Tibial artery (tissue), 4 donors: ENCODE measurements around the gene FOXK1.
A peak's percentile ranks its signal among the peaks of the same experiment; 100 is the strongest.

Source experiments
- DNase-seq, 2 donors: peaks; one replicate each; pipeline ENCODE4 v3.0.0-alpha.2; 2019
- H3K27ac ChIP-seq, 2 donors: fragments of 200-600 bp; sonication (generic) in 1 of 2; 1 replicate in 1 of 2; 2 replicates in 1 of 2; pipeline ENCODE4 v1.5.1; 2018 to 2019; ENCODE audit warnings: mild to moderate bottlenecking in 1 of 2
- H3K27me3 ChIP-seq, 2 donors: fragments of 200-600 bp; sonication (generic) in 1 of 2; one replicate each; pipeline versions ENCODE4 v1.5.1 to v1.6.0; 2016 to 2019
- H3K36me3 ChIP-seq, 3 donors: fragments of 200-600 bp; sonication (generic) in 2 of 3; one replicate each; pipeline ENCODE4 v1.5.1; 2016 to 2019; ENCODE audit warnings: mild to moderate bottlenecking in 2 of 3
- H3K4me1 ChIP-seq, 4 donors: fragments of 200-600 bp; sonication (generic) in 2 of 4; 1 replicate in 3 of 4; 2 replicates in 1 of 4; pipeline ENCODE4 v1.5.1; 2016 to 2019
- H3K4me3 ChIP-seq, 2 donors: fragments of 200-600 bp; sonication (generic) in 1 of 2; 1 replicate in 1 of 2; 2 replicates in 1 of 2; pipeline ENCODE4 v1.5.1; 2018 to 2019; ENCODE audit warnings: mild to moderate bottlenecking in 2 of 2
- H3K9me3 ChIP-seq, 3 donors: fragments of 200-600 bp; sonication (generic) in 1 of 3; one replicate each; pipeline ENCODE4 v1.5.1; 2016 to 2019
- CTCF ChIP-seq, 2 experiments: fragments of 200-600 bp in 1 of 2; fragments of 450-650 bp in 1 of 2; IDR thresholded peaks; one replicate each; pipeline ENCODE4 v1.5.1; 2017 to 2019; ENCODE audit warnings: antibody characterized with exemption in 2 of 2, mild to moderate bottlenecking in 1 of 2, moderate library complexity in 1 of 2
- intact Hi-C: fragments of 100-400 bp; cut with DNase I; formaldehyde crosslinking; loops from one replicate; pipeline ENCODE4 v1.15.0; 2023; ENCODE audit warnings: low total_unique reads

FOXK1 gene

DNA sequence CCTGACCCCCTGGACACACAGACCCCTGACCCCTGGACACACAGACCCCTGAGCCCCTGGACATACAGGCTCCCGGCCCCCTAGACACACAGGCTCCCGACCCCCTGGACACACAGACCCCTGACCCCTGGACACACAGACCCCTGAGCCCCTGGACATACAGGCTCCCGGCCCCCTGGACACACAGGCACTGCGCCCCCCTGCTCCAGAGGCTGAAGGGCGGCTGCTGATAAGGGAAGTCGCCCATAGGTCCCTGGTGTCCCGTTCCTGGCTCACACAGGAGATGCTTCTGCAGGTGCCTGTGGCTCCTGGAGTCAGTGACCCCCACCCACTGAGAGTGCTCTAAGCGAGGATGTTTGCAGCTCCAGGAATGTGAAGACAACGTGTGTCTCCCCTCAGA is 89.6 kb downstream of the FOXK1 start:
- H3K4me1 ChIP-seq: peaks cover 4 to 29% (median 18%) of the 10 kb centered on the region in 4 donors
- no peaks in the 10 kb centered on the region for H3K27me3 ChIP-seq
- DNase-seq: no peak
- intact Hi-C loops: no loop called here
- H3K4me3 ChIP-seq: no peak overlapping the region
- H3K36me3 ChIP-seq: peaks cover 0 to 17% (median 6%) of the 10 kb centered on the region in 3 donors
- no peak for TF ChIP-seq CTCF (IDR thresholded peaks at IDR 0.05)
- no peaks in the 10 kb centered on the region for H3K9me3 ChIP-seq
- peak overlapping the region in 1 of 2 donors; percentile 14 for H3K27ac ChIP-seq

DNA sequence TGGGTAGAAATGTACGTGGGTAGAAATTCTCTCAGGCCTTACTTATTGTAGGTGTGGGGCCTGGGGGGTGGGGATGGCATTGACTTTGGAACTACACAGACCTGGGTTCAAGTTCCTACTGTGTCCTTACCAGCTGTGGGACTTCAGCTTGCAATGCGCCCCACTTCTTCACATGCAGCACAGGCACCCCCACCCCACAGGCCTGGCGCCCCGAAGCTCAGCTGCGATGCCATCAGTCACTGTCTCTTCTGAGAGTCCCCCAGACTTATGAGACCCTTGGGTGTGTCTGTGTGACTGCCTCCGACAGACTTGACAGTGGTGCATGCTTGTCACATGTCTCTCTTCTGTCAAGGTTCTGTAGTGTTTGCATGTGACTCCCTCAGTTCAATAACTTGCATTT is 90.2 kb downstream of the FOXK1 start:
- TF ChIP-seq CTCF (IDR thresholded peaks at IDR 0.05): no peak
- H3K27ac ChIP-seq: peak overlapping the region in 1 of 2 donors; percentile 14
- H3K4me3 ChIP-seq: no peak overlapping the region
- no peaks in the 10 kb centered on the region for H3K27me3 ChIP-seq
- no peak for DNase-seq
- peaks cover 0 to 11% (median 6%) of the 10 kb centered on the region in 3 donors for H3K36me3 ChIP-seq
- H3K4me1 ChIP-seq: peaks cover 4 to 35% (median 24%) of the 10 kb centered on the region in 4 donors
- H3K9me3 ChIP-seq: no peaks in the 10 kb centered on the region
- intact Hi-C loops: no loop called here

DNA sequence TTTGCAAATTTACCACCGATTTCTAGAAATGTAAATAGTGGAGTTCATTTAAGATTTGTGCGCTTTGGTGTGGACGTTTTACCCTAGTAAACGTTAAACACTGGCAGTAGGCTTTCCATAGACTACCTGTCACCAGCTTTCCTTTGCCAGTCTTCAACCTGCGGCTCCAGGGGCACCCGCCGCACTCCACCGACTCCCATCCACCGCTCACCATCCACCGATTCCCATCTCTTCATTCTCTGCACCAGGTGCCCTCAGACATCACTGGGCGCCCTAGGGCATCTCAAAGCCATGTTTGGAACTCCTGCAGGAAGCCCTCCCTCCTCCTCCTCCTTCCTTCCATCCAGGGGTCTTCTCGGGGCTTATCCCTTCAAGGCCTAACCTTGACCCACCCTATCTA is 91.9 kb downstream of the FOXK1 start:
- no peak for TF ChIP-seq CTCF (IDR thresholded peaks at IDR 0.05)
- DNase-seq: no peak
- intact Hi-C loops: no loop called here
- no peaks in the 10 kb centered on the region for H3K27me3 ChIP-seq
- H3K9me3 ChIP-seq: no peaks in the 10 kb centered on the region
- peaks cover 4 to 44% (median 33%) of the 10 kb centered on the region in 4 donors for H3K4me1 ChIP-seq
- peak overlapping the region; percentile 89 to 97 for H3K27ac ChIP-seq
- H3K4me3 ChIP-seq: no peak overlapping the region
- H3K36me3 ChIP-seq: peaks cover 0 to 6% (median 0%) of the 10 kb centered on the region in 3 donors

DNA sequence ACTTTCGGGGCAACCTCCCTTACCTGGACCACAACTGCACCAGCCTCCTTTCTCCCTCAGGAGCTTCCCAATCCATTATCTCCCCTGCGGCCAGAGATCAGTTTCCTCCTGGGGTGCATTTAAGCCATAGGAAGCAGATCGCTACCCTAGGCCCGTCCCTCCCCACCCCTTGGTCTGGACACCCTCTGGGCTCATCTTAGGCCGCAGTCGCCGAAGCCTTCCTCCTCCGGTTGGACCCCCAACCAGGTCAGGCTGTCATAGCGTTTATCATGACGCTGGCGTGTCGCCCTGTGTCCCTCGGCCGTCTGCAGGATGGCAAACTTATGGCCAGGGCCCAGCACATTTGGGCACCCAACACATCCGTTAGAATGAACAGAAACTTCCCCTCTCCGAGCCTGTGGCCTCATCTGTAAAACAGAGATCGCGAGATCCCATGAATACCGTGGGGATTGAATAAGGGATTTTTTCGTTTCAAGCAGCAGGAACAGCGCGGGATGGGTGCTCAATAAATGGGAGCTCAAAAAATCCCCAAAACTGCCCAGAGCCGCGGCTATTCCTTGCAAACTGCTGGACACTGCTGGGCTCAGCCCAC is 92.7 kb downstream of the FOXK1 start:
- no peak for TF ChIP-seq CTCF (IDR thresholded peaks at IDR 0.05)
- intact Hi-C loops: no loop called here
- Histone ChIP-seq H3K27ac (peak overlapping the region; percentile 89 to 97), H3K4me3 (peak overlapping the region; percentile 71 to 97), H3K4me1 (peaks cover 4 to 38% (median 32%) of the 10 kb centered on the region in 4 donors), H3K9me3 (no peaks in the 10 kb centered on the region), H3K27me3 (no peaks in the 10 kb centered on the region), H3K36me3 (peaks cover 0 to 6% (median 0%) of the 10 kb centered on the region in 3 donors)
- DNase-seq: peak in 1 of 2 donors; percentile 41

DNA sequence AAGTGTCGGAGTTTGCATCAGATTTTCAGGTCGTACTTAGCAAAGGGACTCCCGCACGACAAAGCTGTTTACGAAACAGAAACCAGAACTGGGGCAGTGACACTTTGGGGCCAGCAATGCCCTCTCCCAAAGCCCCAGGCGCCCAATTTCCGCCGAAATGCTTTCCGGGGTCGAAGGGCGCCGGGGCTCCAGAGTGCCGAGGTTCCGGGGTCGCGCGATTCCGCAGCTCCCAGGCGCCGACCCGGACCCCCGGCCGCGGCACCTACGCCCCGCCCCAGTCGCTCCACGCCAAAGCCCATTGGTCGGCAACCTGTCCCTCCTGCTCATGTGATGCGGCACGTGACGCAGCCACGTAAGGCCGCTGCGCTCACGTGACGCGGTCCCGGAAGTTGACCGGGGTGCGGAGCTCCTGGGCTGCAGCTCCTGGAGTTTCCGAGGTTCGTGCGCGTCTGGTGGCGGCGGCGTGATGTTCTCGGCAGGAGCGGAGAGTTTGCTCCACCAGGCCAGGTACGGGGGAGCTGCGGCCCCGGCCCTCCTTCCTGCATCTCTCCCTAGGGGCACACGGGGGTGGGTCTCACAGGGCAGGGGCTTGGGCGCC is 93.3 kb downstream of the FOXK1 start, which contains the start of gene AP5Z1:
Gene AP5Z1, plus strand, starts transcription at position 374 of the 598 bp plus-strand sequence. Its CDS starts 93 bp downstream, at position 467.
- DNase-seq: peak; percentile 96 to 97
- intact Hi-C loops: no loop called here
- Histone ChIP-seq H3K27ac (peak within 1 kb of the TSS; percentile 89 to 97), H3K4me1 (peaks cover 4 to 38% (median 31%) of the 10 kb centered on the region in 4 donors), H3K9me3 (no peaks in the 10 kb centered on the region), H3K36me3 (peaks cover 0 to 6% (median 0%) of the 10 kb centered on the region in 3 donors), H3K27me3 (no peaks in the 10 kb centered on the region), H3K4me3 (peak within 1 kb of the TSS; percentile 71 to 97)
- peak in 1 of 2 experiments; percentile 12 for TF ChIP-seq CTCF (IDR thresholded peaks at IDR 0.05)
